ENCODE data around the gene ATG16L1.

DNA sequence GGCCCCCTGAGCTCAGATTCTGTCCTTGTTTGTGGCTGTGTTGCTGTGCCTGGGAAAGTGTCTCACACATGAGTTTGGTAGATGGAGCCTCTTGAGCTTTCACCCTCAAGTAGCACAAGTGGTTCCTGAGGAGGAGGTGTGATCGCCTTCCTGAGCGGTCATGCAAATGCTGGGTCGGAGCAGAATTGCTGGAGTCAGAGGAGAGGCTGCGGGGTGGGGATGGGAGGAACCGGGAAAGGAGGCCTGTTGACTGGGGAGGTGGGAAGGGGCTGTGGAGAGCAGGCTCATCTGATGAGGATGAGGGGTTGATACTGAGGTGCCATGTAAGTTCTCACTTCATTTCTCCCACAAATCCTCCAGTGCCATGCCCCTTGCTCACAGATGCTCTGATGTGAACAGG, 48.4 kb upstream of the ATG16L1 start:
- TF ChIP-seq CTCF (IDR thresholded peaks at IDR 0.05; ENCODE audit: extremely low read depth in 1 of 2, insufficient read depth in 1 of 2, low read depth in 1 of 2, low read length in 2 of 2) (no peak), POLR2A (IDR thresholded peaks at IDR 0.05; ENCODE audit: low read depth, low read length) (no peak), GATA2 (IDR thresholded peaks at IDR 0.05; ENCODE audit: insufficient read depth, insufficient read length, low read depth, low read length) (no peak), EZH2 (IDR thresholded peaks at IDR 0.05; ENCODE audit: borderline replicate concordance, low read depth, low read length, severe bottlenecking) (no peak), POLR2AphosphoS5 (IDR thresholded peaks at IDR 0.05; ENCODE audit: insufficient read depth, low read depth, low read length) (no peak)
